ENCODE measurements around the gene PAN3.
"Not testable (repeated sequence)": the region's sequence is repeated elsewhere in the genome, so short reads cannot be mapped to it uniquely, and the experiment has no call there.

PAN3 gene, protein sequence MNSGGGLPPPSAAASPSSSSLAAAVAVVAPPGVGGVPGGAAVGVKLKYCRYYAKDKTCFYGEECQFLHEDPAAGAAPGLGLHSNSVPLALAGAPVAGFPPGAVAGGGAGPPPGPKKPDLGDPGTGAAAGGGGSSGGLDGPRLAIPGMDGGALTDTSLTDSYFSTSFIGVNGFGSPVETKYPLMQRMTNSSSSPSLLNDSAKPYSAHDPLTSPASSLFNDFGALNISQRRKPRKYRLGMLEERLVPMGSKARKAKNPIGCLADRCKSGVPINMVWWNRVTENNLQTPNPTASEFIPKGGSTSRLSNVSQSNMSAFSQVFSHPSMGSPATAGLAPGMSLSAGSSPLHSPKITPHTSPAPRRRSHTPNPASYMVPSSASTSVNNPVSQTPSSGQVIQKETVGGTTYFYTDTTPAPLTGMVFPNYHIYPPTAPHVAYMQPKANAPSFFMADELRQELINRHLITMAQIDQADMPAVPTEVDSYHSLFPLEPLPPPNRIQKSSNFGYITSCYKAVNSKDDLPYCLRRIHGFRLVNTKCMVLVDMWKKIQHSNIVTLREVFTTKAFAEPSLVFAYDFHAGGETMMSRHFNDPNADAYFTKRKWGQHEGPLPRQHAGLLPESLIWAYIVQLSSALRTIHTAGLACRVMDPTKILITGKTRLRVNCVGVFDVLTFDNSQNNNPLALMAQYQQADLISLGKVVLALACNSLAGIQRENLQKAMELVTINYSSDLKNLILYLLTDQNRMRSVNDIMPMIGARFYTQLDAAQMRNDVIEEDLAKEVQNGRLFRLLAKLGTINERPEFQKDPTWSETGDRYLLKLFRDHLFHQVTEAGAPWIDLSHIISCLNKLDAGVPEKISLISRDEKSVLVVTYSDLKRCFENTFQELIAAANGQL

DNA sequence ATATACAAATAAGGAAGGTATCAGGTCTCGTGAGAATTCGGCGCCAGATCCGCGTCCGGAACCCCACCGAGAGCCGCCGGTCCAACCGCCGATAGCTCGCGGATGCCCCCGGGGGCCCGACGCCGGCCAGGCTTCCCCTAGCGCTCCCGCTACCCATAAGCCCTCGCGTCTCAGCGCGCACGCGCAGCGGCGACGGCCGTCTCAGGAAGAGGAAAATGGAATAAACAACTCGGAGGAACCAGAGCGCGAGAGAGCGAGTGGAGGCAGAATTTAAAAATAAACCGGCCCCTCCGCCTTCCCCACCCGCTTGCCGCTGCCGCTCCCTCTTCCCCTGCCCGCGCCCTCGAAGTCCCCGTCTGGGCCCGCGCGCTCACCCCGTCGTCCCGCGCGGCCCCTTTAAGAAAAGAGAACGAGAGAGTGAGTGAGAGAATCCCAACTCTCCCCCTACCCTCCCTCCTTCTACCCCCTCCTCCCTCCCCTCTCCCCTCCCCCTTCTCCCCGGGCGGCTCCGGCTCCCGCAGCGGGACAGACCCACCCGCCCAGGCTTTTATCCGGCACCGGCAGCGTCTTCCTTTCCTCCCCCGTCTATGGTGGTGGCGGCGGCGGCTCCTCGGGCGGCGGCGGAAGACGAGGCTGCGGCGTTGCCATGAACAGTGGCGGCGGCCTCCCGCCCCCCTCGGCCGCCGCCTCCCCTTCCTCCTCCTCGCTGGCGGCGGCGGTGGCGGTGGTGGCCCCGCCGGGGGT, at the start of gene PAN3:
Gene PAN3 (plus strand): TSS at position 534 of the 744 bp plus-strand sequence. CDS start 113 bp downstream, at position 647.
- peak; percentile 90 for DNase-seq

DNA sequence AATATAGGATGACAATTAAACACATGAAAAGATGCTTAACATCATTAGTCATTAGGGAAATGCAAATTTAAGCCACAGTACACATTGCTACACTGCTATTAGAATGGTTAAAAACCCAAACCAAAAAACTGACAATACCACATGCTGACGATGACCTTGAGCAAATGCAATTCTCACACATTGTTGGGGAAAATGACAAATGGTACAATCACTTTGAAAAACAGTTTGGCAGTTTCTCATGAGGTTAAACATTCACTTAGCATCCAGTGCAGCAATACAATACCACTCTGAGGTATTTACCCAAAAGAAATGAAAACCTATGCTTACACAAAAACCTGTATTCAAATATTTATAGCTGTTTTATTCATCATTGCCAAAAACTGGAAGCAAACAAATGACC, 49.3 kb upstream of the PAN3 start:
- DNase-seq, result no peak

DNA sequence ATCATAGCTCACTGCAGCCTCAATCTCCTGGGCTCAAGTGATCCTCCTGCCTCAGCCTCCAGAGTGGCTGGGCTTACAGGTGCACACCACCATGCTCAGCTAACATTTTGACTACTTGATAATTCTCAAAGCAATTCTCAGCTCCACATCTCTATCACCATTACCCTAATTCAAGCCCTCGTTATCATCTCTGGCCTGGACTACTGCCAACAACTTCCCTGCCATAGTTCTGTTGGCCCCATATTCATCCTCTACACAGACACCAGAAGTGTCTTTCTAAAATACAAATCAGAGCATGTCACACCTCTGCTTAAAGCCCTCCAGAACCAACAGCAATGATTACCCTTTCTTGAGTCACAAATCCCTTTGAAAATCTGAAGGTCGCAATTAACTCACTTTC, 45.9 kb upstream of the PAN3 start:
- DNase-seq, result no peak

DNA sequence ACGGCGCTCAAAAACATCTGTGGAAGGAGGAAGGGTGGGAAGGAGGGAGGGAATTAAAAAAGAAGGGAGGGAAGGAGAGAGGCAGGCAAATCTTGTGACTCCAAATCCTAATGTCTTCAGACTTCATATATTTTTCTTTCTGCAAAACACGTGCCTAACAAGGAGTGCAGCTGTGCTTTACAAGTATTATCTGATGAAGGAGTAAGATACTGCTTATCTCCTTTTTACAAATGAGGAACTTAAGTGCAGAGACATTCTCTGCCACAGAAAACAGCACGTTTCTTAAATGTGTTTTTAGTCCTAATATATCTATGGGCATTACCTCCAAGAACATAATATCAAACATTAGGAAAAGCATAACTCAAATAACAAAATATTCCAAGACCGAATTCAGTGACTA, 44.5 kb upstream of the PAN3 start:
- no peak for DNase-seq

DNA sequence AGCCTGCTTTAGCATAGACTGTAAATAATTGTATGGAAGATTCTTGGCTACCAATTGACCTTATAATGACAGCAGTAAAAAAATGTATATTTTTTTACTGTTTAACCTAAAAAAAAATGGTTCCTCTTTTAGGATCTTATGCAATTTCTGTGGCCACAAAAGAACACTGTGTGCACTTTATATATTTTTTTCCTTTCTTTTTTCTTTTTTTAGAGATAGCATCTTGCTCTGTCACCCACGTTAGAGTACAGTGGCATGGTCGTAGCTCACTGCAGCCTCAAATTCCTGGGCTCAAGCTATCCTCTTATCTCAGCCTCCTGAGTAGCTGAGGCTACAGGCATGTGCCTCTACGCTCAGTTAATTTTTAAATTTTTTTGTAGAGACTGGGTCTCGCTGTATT, 44.0 kb upstream of the PAN3 start:
- DNase-seq, result no peak

DNA sequence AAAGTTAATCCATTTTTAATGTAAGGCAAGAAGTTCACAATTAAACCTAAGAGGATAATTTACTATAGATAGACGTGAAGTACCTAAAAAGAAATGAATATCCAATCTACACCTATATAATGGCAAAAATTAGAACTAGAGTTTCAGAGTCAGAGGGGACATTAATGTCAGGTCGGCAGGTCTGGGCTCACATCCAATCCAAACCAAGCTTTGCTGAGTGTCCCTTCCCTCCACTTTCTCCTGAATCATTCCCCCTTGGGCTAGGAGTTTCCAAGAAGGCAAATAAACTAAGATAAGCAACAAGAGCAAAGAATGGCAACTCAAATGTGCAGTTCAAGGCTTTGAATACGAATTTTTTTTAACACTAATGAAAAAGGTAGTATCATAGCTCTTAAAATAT, 40.8 kb upstream of the PAN3 start:
- DNase-seq, result no peak

DNA sequence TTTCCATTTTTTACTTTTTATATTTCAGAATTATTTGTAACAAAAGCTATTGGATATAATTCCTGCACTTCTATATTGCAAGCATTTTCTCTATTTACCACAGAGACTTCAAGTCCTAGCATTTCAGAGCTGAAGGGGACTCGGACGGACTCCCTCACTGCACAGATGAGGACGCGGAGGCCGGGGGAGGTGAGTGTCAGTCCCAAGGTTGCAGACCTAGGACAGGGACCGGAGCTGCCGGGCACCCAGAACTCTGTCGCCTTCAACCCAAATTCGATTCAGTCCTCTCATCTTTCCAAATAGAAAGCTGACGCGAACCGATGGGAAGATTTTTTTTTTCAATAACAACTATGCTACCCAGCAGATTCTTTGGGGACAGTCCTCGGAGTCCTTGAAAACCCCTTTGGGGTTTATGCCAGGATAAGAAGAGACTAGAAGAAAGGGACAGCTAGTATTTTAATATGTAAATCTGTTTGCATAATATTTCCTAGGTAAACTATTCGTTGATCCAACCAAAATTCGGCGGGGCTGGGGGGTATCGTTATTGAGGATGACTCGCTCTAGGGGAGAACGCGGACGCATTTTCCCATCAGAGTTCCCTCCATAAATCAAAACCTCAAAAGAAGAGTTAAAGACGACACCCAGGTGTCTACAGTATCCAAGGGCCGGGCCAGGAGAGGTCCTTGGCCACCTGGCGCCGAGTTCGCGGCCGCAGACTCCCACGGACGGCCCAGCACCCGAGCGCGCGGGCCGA, 38.8 kb upstream of the PAN3 start:
- no peak for DNase-seq

DNA sequence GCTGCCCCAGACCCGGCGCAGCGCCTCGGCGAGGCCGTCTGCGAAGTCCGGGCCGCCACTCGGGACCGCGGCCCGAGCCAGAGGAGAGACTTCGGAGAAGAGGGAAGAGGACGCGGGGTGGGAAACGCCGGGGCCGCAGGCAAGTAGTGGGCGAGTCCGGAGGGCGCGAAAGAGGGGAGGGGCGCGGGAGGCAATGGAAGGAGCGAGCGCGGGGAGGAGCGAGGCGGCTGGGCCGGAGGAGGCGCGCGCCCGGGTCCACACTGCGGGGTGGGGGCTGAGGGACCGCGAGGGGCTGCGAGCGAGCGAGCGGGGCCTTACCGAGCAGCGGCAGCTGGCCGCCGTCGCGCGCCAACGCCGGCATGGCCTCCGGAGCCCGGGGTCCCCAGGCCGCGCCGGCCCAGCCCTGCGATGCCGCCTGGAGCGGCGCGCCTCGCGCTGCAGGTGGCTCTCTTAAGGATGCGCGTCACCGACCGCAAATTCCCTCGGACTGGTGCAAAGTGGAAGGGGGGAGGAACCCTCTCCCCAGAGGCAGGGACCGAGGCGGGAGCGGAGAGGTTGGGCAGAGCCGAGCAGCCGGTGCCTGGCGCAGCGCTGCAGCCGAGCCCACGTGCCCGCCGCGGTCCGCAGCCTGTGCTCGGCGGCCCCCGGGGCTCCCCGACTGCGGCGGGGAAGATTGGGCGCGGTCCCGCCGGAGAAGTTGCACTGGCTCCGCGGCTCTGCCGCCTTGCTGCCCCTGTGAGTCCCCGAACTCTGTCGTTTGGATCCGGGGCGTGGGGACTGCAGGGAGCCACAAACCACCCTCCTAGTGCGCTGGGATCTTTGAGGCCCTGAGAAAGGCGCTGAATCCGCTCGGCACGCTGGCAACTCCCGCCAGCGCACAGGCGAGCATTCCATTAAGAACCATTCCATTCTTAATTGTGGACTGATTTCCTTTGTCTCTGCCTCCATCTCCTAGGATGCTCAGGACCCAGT, 37.9 kb upstream of the PAN3 start, which contains the start of gene FLT3:
Gene FLT3 (minus strand): TSS at position 427 of the 972 bp plus-strand sequence. CDS start 66 bp downstream, at position 361.
- peak; percentile 67 for DNase-seq

DNA sequence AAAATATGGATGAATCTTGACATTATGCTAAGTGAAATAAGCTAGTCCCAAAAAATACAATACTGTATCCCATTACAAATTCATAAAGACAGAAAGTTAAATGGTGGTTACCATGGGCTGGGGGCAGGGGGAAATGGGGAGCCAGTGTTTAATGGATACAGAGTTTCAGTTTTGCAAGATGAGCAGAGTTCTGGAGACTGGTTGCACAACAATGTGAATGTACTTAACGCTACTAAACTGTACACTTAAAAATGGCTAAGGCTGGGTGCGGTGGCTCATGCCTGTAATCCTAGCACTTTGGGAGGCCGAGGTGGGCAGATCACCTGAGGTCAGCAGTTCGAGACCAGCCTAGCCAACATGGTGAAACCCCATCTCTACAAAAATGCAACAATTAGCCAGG, 36.5 kb upstream of the PAN3 start:
- DNase-seq, result not testable (repeated sequence)

DNA sequence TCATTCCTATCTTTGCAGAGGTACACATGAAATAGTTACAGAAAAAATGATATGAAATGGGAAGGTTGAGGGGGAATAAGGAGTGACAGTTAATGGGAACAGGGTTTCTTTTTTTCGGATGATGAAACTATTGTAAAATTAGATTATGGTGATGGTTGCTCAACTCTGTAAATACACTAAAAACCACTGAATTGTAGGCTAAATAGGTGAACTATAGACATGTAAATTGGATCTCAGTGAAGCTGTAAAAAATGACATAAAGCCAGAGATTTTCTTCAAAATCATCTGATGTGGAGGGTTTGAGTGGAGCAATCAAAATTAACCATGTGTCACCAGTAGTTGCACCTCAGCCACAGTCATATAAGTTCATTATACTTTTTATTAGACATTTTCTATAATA, 31.4 kb upstream of the PAN3 start:
- no peak for DNase-seq

DNA sequence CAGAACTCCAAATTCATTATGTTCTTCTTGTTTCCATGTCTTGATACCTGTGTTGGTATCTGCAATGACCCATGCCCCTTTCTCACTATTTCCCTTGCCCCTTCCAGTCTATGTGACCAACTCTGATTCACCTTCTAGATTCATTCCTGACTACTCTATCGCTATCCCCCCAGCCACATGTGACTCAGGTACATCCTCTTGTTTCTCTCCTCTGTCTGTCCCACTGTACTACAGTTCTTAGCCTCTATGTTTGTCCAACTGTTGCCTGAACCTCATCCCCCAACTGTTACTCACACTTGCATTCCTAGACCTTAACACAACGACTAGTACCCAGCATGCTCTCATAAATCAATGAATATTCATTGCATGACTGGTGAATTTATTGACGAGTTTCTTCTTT, 27.9 kb upstream of the PAN3 start:
- DNase-seq, result no peak

DNA sequence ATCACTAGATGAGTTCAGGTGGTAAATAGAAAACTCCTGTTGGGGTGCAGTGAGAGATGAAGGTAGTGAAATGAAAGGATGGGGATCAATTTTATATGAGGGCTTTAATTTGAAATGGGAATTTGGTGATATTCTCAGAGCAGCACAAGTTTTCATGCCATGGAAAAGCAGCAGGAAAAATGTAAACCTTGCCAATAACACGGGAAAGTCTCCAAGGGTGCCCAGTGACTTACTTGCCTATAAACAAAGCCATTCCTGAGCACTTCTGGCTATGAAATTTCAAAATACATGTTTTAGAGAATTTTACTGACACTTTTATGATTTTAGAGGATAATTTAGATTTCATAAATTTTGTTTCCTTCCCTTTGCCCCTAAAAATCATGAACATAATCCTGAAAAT, 21.6 kb upstream of the PAN3 start:
- DNase-seq, result no peak

DNA sequence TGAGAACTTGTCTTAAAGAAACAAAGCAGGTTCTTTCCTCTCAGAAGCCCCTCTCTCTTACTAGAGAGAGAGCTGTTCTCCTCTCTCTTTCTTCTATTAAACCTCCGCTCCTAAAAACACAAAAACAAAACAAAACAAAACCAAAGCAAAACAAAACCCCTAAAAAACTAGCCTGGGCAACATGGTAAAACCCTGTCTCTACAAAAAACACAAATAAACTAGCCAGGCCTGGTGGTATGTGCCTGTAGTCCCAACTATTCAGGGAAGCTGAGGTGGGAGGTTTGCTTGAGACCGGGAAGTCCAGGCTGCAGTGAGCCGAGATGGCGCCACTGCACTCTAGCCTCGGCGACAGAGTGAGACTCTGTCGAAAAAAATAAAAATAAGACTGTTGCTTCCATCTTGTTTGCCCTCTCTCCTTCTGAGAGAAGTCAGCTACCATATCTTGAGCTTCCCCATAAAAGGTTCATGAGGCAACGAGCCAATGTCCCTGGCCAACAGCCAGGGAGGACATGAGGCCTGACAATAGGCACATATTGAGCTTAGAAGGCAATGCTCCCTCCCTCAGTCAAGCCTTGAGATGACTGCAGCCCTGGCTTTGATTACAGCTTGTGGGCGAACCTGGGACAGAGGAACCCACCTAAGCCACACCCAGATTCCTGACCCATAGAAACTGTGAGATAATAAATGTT, 20.5 kb upstream of the PAN3 start:
- no peak for DNase-seq

DNA sequence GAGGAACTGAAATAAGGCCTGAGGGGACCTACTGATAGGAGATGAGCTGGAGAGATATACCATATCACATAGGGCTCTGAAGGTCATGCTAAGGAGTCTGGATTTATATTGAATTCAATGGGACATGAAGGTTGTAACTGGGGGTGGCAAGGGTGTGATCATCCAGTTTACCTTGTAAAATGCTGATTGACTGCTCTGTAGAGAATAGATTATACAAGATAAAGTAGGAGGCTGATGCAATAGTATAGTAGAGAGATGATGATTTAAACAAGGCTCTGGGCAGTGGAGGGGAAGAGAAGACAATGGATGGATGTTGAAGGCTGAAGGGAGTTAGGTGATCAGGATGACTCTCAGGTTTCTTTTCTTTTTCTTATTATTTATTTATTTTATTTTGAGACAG, 18.0 kb upstream of the PAN3 start:
- no peak for DNase-seq

DNA sequence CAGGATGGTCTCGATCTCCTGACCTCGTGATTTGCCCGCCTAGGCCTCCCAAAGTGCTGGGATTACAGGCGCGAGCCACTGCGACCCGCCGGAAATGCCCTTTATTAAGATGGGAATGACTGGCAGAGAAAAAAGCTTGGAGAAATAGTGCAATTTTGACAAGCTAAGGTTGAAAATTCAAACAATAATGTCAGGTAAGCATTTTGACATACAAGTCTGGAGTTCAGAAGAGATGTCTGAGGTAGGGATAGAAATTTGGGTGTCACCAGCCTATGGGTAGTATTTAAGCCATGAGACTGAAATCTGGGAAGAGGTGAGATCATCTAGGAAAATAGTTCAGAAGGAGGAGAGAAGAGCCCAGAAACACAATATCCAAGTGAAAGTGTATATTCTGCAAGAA, 17.1 kb upstream of the PAN3 start:
- DNase-seq, result no peak

DNA sequence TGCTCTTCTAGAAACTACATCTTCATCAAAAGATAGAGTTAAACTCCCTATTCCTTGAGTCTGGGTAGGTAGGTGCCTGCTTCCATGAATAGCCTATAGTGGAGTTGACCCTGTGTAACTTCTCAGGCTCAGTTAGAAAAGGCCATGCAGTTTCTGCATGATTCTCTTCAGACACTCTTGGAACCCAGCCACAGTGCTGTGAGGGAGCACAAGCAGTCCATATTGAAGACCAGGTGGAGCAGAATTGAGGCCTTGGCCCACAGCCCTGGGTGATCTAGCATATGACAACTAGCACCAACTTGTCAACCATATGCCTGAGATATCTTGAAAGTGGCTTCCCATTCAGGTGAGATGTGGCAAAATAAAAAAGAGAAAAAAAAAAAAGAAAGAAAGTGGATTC, 10.3 kb upstream of the PAN3 start:
- DNase-seq, result no peak

DNA sequence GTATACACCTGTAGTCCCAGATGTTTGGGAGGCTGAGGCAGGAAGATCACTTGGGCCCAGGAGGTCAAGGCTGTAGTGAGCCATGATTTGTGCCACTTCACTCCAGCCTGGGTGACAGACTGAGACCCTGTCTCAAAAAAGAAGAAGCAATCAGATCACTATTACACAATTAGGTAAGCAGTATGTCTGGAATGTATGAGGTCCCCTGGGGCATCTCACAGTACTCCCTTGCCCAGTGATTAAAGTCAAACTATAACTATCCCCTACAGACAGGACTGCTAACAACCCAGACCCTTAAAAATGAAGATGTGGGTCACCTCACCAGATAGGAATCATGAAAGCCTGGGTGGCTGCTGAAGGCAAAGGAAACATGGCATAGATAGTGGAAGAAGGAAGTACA, 9.4 kb upstream of the PAN3 start:
- DNase-seq, result no peak

DNA sequence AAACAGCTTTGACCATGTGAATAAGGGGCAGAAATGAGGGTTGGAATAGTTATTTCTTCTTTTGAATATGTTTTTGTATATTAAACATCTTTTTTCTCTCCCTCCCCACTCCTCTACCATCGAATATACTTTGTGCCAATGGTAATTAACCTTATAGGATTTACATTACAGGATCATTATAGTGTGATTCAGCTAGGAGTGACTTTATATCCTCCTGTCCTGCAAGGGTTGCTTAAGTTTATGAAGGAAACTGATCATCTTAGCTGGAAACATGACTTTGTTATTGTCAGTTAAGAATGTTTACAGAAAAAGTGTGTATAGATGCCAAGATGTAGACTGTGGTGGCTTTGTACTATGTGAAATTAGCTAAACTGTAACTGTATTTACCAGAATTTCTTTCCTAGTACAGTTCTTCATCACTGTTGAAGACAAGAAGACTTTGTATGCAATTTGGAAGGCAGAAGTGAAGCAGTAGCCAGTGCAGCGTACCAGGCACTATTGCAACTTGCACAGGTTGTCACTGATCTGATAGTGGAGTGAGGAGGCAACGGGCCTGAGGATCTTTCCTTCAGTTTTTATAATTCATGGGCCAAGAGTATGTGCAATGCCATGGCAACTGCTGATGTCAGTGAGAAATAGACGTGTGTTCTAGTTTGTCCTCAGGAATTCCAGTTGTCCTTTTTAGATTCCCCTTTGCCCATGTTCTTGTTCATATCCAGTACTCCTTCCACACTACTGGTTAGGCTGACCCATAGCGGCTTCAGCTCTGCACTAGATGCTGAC, 8.2 kb upstream of the PAN3 start:
- DNase-seq, result no peak

DNA sequence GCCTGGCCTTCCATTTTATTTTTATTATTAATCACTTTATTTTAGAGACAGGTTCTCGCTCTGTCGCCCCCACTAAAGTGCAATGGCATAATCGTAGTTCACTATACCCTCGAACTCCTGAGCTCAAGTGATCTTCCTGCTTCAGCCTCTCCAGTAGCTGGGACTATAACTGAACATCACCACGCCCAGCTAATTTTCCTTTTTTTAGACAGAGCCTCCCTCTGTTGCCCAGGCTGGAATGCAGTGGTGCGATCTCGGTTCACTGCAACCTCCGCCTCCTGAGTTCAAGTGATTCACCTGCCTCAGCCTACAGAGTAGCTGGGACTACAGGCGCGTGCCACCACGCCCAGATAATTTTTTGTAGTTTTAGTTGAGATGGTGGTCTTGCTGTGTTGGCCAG, 6.7 kb upstream of the PAN3 start:
- no peak for DNase-seq

DNA sequence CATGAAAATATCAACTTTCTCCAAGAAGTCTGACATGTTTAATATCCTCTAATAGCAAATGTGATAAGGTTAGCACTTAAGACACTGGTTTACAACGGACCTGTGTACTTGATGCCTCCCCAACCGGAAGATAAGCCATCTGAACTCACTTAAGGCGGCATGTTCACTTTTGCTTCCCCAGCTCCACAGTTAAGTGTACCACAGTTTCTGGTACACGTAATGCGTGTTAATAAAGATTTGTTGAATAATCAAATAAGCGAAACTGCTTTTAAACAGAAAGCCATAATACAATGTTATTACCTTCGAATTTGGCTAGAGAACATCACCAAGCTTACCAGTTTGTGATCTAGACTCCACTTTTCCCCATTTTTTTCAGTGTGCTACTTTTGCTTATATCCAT, 1.4 kb upstream of the PAN3 start:
- no peak for DNase-seq

Measured in NCI-H748 treated with DMSO at 0.1 percent for 48 hours (cell line).